NCI-H1417 treated with DMSO at 0.1 percent for 48 hours (cell line): Measurements from ENCODE around the gene MICU1.
"Not testable (repeated sequence)": the region's sequence is repeated elsewhere in the genome, so short reads cannot be mapped to it uniquely, and the experiment has no call there.

Experiments used
- DNase-seq: peaks from one replicate; lab custom pipeline; 2025; lab: John Stamatoyannopoulos, UW

The MICU1 gene

GRCh38 chr10:72386916-72387586, 238.8 kb downstream of the MICU1 start:
- no peak for DNase-seq

DNA sequence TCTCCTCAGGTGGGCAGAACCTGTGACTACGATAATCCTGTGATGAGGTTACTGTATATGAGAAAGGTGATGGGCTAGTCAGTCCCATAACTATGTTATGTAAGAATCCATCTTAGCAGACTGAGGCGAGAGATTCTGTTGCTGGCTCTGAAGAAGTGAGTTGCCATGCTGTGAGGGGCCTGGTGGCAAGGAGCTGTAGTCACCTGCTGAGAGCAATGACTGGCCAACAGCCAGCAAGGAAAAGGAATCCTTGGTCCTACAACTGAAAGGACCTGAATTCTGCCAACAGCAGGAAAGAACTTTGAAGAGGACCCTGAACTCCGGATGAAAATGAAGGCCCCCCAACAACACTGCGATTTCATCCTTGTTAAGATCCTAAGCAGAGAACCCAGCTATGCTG, 240.2 kb downstream of the MICU1 start:
- no peak for DNase-seq

GRCh38 chr10:72384982-72385381, 240.9 kb downstream of the MICU1 start:
- not testable (repeated sequence) for DNase-seq

DNA sequence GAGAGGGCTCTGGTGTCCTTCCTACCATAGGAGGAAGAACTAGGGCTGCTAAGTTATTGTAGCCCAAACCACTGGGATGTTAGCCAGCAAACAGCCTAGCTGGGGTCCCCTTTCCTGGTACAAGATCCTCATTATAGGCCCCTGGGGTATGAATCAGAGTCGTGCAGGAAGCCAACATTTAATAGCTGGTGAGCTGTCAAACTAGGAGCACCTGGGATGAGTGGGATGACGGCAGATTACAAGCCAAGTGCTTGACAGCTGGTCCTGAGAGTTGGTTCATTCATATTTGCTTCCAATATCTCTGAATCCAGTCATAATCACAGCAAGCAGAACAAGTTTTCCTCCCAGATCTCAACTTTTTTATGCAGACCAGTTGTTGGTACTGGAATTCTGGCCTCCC, 246.1 kb downstream of the MICU1 start:
- no peak for DNase-seq

DNA sequence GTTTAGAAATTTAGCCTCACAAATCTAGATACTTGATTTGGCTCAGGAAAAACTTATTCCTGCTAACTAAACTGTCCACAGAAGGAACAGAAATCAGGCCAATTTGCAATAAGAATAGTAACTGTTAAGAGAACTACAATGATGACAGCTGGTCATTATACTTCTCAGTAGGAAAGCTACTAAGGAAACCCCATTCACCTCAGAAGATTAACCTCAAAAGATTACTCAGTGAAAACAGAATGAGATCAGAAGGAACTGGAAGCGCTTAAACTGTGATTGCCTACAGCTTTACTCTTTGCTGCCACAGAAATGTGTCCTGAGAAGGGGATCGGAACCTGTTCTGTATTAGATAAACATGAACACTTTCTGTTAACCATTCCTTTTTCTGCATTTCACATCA, 246.8 kb downstream of the MICU1 start:
- DNase-seq, result no peak

GRCh38 chr10:72375585-72375984, 250.3 kb downstream of the MICU1 start:
- DNase-seq, result no peak

- no peak for DNase-seq
These were observed 250.7 kb downstream of the MICU1 start for GRCh38 chr10:72375173-72375572.

- no peak for DNase-seq
These were observed 255.6 kb downstream of the MICU1 start for GRCh38 chr10:72370201-72370722.

DNA sequence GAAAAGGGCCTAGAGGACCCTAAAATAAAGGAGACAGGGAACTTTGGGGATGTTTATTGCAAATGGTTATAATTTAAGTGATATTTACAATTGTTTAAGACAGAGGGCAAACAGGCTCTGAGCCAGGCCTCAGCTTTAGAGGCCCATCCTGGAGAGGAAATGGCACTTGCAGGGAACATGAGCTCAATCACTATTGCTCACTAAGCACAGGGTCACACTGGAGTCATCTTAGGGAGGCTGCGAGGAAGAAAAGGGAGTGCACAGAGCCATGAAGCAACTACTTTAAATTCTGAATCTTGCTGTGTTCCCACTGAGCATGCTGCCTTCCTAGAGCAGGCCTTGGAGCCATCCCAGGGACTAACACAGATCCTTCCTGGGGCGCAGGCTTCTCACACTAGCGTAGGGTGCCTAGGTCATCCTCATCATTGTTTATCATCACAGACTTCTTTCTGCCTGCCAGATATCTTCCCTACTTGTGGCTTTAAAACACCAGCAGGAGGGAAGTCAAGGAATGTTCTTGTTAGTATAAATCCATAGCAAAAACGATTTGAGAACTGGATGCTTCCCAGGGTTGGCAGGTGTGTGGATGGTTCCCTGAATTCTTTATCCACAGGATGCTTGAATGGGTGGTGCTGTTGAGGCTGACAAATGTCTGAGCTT, 258.4 kb downstream of the MICU1 start:
- DNase-seq, result no peak

GRCh38 chr10:72365106-72365895, 260.6 kb downstream of the MICU1 start:
- no peak for DNase-seq

- peak; percentile 8 for DNase-seq
These were observed 261.6 kb downstream of the MICU1 start for GRCh38 chr10:72364239-72364777.

DNA sequence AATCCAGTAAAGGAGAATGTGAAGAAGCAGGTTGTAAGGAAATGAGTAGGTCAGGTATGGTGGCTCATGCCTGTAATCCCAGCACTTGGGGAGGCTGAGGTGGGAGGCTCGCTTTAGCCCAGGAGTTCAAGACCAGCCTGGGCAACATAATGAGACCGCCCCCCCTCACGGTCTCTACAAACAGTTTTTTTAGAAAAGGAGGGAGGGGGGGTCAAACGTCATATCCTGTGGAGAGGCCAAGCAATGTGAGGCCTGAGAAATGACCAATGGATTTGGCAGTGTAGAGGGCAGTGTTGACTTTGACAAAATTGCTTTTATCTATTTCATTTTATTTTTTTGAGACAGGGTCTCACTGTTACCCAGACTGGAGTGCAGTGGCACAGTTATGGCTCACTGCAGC, 268.9 kb downstream of the MICU1 start:
- DNase-seq, result no peak

GRCh38 chr10:72356115-72356514, 269.8 kb downstream of the MICU1 start:
- DNase-seq, result no peak

GRCh38 chr10:72355214-72355555, 270.7 kb downstream of the MICU1 start:
- DNase-seq, result no peak

GRCh38 chr10:72354356-72355213, 271.3 kb downstream of the MICU1 start, which contains the start of gene DNAJB12:
TSS of gene DNAJB12 (minus strand) at chr10:72354919. CDS start at chr10:72354897, 22 bp downstream.
- peak; percentile 60 for DNase-seq

GRCh38 chr10:72353965-72354355, 271.9 kb downstream of the MICU1 start:
- no peak for DNase-seq

- DNase-seq, result peak; percentile 0
These were observed 272.6 kb downstream of the MICU1 start for GRCh38 chr10:72353028-72353964.

DNA sequence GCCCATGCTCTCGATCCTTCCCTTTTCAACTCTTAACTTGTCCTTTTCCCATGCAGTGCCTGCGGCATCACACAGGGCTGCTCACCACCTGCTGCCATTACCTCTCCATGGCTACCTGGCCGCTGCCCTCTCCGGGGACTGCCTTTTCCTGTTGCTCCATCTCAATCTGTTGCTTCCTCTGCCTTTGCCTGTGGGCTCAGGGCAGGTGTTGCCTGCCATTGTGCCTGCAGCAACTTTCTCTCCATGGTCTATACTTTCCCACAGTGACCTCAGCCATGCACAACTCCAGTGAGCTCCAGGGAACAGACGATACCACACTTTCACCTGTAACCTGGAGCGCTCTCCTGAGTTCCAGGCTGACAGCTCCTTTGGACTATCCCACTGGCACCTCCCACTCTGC, 274.4 kb downstream of the MICU1 start:
- DNase-seq, result no peak

DNA sequence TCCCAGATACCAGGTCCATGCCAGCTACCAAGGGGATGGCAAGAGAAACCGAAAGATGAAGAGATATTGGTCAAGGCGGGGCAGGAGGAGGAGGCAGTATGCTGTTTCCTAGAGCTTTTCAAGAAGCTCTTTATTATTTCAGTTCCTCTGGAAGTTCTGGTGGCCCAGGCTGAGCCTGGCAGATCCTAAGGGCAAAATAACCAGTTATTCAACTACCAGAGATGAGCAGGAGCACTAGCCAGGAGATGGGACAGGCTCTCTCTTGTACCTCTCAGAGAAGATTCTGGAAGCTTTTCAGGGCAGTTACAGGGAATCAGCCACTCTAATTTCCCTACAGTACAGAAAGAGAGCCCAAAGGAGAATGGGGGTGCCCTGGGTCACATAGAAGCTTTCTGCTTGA, 276.4 kb downstream of the MICU1 start:
- DNase-seq, result no peak

- no peak for DNase-seq
These were observed 277.6 kb downstream of the MICU1 start for GRCh38 chr10:72348282-72348681.
